Prostate gland (tissue), 2 donors: ENCODE data around the gene CHD5. TPM values are rescaled to one million over a fixed set of nuclear protein-coding genes. Genes with fewer than 3 reads are reported as not detected.

Source experiments
- DNase-seq: peaks from one replicate; pipeline ENCODE4 v3.0.0-alpha.2; 2019; ENCODE audit warnings: low spot score
- H3K27ac ChIP-seq, 2 donors: fragments of 200-600 bp; sonication (generic); 2 replicates each; pipeline ENCODE4 v1.5.1; 2017 to 2019
- H3K27me3 ChIP-seq: fragments of 200-600 bp; sonication (generic); replicated peaks from 2 replicates; pipeline ENCODE4 v1.5.1; 2019; ENCODE audit not compliant: insufficient read depth
- H3K36me3 ChIP-seq, 2 donors: fragments of 200-600 bp; sonication (generic); 1 replicate in 1 of 2; 2 replicates in 1 of 2; pipeline versions ENCODE4 v1.5.1 to v1.8.1; 2017 to 2019
- H3K4me1 ChIP-seq: fragments of 200-600 bp; sonication (generic); replicated peaks from 2 replicates; pipeline ENCODE4 v1.5.1; 2019
- H3K4me3 ChIP-seq, 2 donors: fragments of 200-600 bp; sonication (generic); 2 replicates each; pipeline ENCODE4 v1.5.1; 2017 to 2019
- H3K9me3 ChIP-seq: fragments of 200-600 bp; sonication (generic); 2 replicates; pipeline ENCODE4 v1.5.1; 2017
- POLR2A ChIP-seq: fragments of 450-650 bp; IDR thresholded peaks from one replicate; pipeline ENCODE4 v1.6.1; 2016; ENCODE audit warnings: antibody characterized with exemption, mild to moderate bottlenecking
- POLR2AphosphoS5 ChIP-seq: sonication (generic); formaldehyde crosslinking; IDR thresholded peaks from one replicate; pipeline ENCODE4 v1.6.1; 2017; ENCODE audit warnings: antibody characterized with exemption
- WGBS: methylation state at CpG from one replicate; pipeline ENCODE4 v1.1.5; 2018; 5-methylcytosine and 5-hydroxymethylcytosine counted together
- intact Hi-C: fragments of 100-400 bp; cut with DNase I; formaldehyde crosslinking; loops from one replicate; pipeline ENCODE4 v1.14.2; 2022
- total RNA-seq, 2 donors: library from RNA; depleted of rRNA; stranded (reverse); fragments of >200 nt; gene quantifications; one replicate each; pipeline ENCODE4 v1.1.0, GENCODE V29; 2016
- TF ChIP-seq, protein P1 (sequence below), 4 experiments: fragments of 200-600 bp in 2 of 4; fragments of 450-650 bp in 2 of 4; sonication (generic) in 2 of 4; IDR thresholded peaks; 1 replicate in 3 of 4; 2 replicates in 1 of 4; pipeline ENCODE4 v1.5.1; 2016 to 2019; ENCODE audit warnings: antibody characterized with exemption in 4 of 4, mild to moderate bottlenecking in 2 of 4, moderate library complexity in 2 of 4

The CHD5 gene
- total RNA-seq, 2 donors from 2014 or later: 4.9 to 17.0 TPM

DNA sequence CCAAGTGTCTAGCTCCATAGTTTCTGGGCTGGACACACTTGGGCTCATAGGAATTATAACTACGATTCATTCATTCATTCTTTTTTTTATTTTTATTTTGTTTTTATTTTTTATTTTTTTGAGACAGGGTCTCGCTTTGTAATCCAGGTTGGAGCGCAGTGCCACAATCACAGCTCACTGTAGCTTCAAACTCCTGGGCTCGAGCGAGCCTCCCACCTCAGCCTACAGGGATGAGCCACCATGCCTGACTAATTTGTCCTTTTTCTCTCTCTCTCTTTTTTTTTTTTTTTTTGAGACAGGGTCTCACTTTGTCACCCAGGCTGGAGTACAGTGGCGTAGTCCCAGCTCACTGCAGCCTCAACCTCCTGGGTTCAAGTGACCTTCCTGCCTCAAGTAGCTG, 92.2 kb downstream of the CHD5 start:
- Histone ChIP-seq H3K4me3 (no peak overlapping the region), H3K9me3 (no peaks in the 10 kb centered on the region), H3K4me1 (peaks cover 4% of the 10 kb centered on the region), H3K27ac (no peak overlapping the region), H3K36me3 (no peaks in the 10 kb centered on the region), H3K27me3 (no peaks in the 10 kb centered on the region)
- intact Hi-C loops: no loop called here
- whole genome bisulfite sequencing: 98% methylated on average over 6 of the region's 6 CpGs
- TF ChIP-seq POLR2A (no peak), POLR2AphosphoS5 (no peak)
- TF ChIP-seq, protein P1, sequence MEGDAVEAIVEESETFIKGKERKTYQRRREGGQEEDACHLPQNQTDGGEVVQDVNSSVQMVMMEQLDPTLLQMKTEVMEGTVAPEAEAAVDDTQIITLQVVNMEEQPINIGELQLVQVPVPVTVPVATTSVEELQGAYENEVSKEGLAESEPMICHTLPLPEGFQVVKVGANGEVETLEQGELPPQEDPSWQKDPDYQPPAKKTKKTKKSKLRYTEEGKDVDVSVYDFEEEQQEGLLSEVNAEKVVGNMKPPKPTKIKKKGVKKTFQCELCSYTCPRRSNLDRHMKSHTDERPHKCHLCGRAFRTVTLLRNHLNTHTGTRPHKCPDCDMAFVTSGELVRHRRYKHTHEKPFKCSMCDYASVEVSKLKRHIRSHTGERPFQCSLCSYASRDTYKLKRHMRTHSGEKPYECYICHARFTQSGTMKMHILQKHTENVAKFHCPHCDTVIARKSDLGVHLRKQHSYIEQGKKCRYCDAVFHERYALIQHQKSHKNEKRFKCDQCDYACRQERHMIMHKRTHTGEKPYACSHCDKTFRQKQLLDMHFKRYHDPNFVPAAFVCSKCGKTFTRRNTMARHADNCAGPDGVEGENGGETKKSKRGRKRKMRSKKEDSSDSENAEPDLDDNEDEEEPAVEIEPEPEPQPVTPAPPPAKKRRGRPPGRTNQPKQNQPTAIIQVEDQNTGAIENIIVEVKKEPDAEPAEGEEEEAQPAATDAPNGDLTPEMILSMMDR (IDR thresholded peaks at IDR 0.05): no peak
- no peak for DNase-seq

DNA sequence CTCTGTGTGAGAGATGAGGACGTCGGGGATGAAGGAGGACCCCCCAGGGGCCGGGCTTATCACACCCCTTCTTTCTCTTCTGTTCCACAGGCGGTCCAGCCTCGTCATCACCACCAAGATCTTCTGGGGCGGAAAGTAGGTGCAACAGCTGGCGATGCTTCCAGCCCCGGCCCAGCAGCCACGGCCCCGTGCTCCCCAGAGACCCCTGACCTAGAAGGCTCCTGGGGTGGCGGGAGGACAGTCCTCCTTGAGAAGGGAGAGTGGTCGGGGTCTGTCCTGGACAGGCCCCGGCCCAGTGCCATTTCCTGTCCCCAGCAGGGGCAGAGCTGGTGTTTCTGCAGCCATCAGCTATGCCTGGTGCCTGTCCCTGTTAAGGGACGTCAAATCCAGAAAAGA, 92.7 kb downstream of the CHD5 start:
- intact Hi-C loops: no loop called here
- Histone ChIP-seq H3K36me3 (no peaks in the 10 kb centered on the region), H3K4me1 (peaks cover 4% of the 10 kb centered on the region), H3K27me3 (no peaks in the 10 kb centered on the region), H3K9me3 (no peaks in the 10 kb centered on the region), H3K4me3 (no peak overlapping the region), H3K27ac (no peak overlapping the region)
- TF ChIP-seq POLR2A (no peak), POLR2AphosphoS5 (no peak)
- TF ChIP-seq, protein P1 (IDR thresholded peaks at IDR 0.05): no peak
- no peak for DNase-seq
- 84% methylated on average over 14 of the region's 14 CpGs for WGBS

DNA sequence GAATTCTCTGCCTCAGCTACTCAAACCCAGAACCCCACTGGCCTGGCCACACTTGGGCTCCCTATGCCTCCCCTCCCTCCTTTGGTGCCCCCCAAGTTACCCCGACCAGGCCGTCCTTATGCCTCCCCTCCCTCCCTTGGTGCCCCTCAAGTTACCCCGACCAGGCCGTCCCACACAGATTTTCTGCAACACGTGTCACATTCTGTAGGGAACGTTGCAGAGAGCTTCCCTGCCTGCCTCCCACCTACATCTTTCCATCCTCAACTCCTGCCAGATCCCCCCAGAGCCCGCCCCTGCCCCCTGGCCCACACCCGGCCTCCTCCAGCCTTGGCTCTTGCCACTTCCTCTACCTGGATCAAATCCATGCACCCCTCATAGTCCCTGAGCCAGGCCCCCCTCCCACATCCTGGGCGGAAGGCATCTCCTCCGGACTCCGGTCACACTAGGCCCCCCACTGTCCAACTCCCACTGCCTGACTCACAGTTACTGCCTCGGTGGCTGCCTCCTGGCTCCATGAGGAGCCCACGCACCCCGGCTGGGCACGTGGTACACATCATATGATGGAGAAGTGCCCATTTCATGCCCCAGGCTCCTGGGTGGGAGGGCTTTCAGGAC, 93.3 kb downstream of the CHD5 start:
- peaks cover 4% of the 10 kb centered on the region for H3K4me1 ChIP-seq
- H3K9me3 ChIP-seq: no peaks in the 10 kb centered on the region
- H3K27ac ChIP-seq: no peak overlapping the region
- intact Hi-C loops: no loop called here
- no peak for DNase-seq
- 75% methylated on average over 15 of the region's 15 CpGs for WGBS
- TF ChIP-seq POLR2AphosphoS5: no peak
- TF ChIP-seq, protein P1 (IDR thresholded peaks at IDR 0.05): no peak
- TF ChIP-seq POLR2A: no peak
- H3K4me3 ChIP-seq: no peak overlapping the region
- no peaks in the 10 kb centered on the region for H3K27me3 ChIP-seq
- H3K36me3 ChIP-seq: no peaks in the 10 kb centered on the region

DNA sequence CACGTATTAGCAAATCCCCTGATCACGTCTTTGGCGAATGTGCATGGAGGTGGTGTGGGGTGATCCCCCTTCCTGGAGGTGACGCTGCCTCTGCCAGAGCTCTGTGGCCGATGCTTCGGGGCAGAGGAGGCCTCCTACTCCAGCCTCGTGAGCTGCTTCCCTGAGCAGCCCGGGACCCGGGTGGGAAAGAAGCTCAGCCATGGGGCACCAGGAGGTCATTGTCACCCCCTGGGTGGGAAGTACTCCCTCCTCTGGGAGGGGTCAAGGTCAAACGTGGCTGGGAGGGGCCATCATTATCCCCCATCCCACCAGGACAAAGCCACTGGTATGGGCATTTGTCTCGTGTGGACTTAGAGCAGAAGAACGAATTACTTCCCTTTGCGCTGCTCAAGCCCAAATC, 93.8 kb downstream of the CHD5 start:
- H3K9me3 ChIP-seq: no peaks in the 10 kb centered on the region
- no peak overlapping the region for H3K4me3 ChIP-seq
- H3K27me3 ChIP-seq: no peaks in the 10 kb centered on the region
- intact Hi-C loops: no loop called here
- H3K4me1 ChIP-seq: peaks cover 4% of the 10 kb centered on the region
- no peak for TF ChIP-seq POLR2AphosphoS5
- WGBS: 73% methylated on average over 13 of the region's 13 CpGs
- no peak for DNase-seq
- H3K27ac ChIP-seq: no peak overlapping the region
- no peaks in the 10 kb centered on the region for H3K36me3 ChIP-seq

DNA sequence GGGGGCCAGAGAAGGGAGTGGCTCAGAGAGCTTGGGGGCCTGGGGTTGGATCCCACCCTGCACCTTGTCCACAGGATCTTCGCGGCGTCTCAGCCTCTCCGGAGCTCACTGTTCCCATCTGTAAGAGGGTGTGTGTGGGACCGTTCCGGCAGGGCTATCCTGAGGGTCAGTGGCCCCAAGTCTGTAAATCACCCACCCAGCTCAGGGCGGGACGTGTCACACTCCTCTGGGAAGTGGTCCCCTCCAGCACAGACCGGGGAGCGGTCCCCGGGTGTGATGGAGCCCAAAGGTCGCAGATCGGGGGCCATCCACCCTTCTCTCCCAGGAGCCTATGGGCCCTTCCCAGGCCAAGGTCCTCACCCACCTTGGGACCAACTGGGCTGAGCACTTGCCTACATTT, 94.5 kb downstream of the CHD5 start:
- Histone ChIP-seq H3K27me3 (no peaks in the 10 kb centered on the region), H3K27ac (no peak overlapping the region), H3K9me3 (no peaks in the 10 kb centered on the region), H3K4me3 (no peak overlapping the region), H3K4me1 (no peaks in the 10 kb centered on the region), H3K36me3 (no peaks in the 10 kb centered on the region)
- TF ChIP-seq POLR2AphosphoS5 (no peak), POLR2A (no peak)
- TF ChIP-seq, protein P1 (IDR thresholded peaks at IDR 0.05): no peak
- intact Hi-C loops: no loop called here
- no peak for DNase-seq
- WGBS: 91% methylated on average over 10 of the region's 13 CpGs
